H1 (cell line): ENCODE measurements around the gene MAP3K14. TPM values are rescaled to one million over a fixed set of nuclear protein-coding genes. Genes with fewer than 3 reads are reported as not detected.

ENCODE experiments used
- CTCF ChIA-PET: fragments of 300-600 bp; sonication (Branson Sonifier 250); formaldehyde crosslinking; loops from one replicate; lab custom pipeline; 2021; ENCODE audit not compliant: partially characterized antibody; lab: Charles Lee
- POLR2A ChIA-PET: fragments of 300-600 bp; sonication (Branson Sonifier 250); formaldehyde crosslinking; loops from one replicate; lab custom pipeline; 2021; ENCODE audit warnings: inconsistent platforms; ENCODE audit not compliant: partially characterized antibody; lab: Charles Lee
- DNase-seq, 2 experiments: peaks; one replicate each; pipeline versions ENCODE4 v3.0.0 to v3.0.0-alpha.2; 2010 to 2022; ENCODE audit warnings: low spot score in 2 of 2, low read depth in 1 of 2, mixed read lengths in 1 of 2
- FAIRE-seq: peaks from 2 replicates; lab custom pipeline; 2011; peaks lifted over from hg19 to GRCh38; lab: Jason Lieb, UNC
- H2AFZ ChIP-seq: 2 replicates; pipeline ENCODE4 v1.8.1; 2012; ENCODE audit warnings: low read length, inconsistent platforms
- H2AK5ac ChIP-seq: 2 replicates; pipeline ENCODE4 v1.6.1; 2013; ENCODE audit warnings: low read depth, low read length
- H2BK120ac ChIP-seq: replicated peaks from 2 replicates; pipeline ENCODE3; 2013; ENCODE audit warnings: low read depth, low read length, inconsistent platforms
- H2BK12ac ChIP-seq: 2 replicates; pipeline ENCODE4 v1.6.1; 2013; ENCODE audit warnings: low read depth, low read length
- H2BK15ac ChIP-seq: 2 replicates; pipeline ENCODE4 v1.6.1; 2013; ENCODE audit warnings: low read length
- H2BK20ac ChIP-seq: 2 replicates; pipeline ENCODE4 v1.6.1; 2013; ENCODE audit warnings: low read length
- H2BK5ac ChIP-seq: 2 replicates; pipeline ENCODE4 v1.6.1; 2013; ENCODE audit warnings: low read depth, low read length
- H3K14ac ChIP-seq: 2 replicates; pipeline ENCODE4 v1.6.1; 2013; ENCODE audit warnings: inconsistent platforms; ENCODE audit not compliant: insufficient read length
- H3K18ac ChIP-seq: 2 replicates; pipeline ENCODE4 v1.6.1; 2013; ENCODE audit warnings: low read length; ENCODE audit errors: extremely low read depth
- H3K23ac ChIP-seq: 2 replicates; pipeline ENCODE4 v1.6.1; 2013; ENCODE audit warnings: inconsistent platforms; ENCODE audit not compliant: insufficient read length
- H3K23me2 ChIP-seq: 2 replicates; pipeline ENCODE4 v1.6.1; 2013; ENCODE audit warnings: low read depth, low read length
- H3K27ac ChIP-seq: 2 replicates; pipeline ENCODE4 v1.6.1; 2011; ENCODE audit warnings: low read depth, low read length, inconsistent platforms
- H3K27me3 ChIP-seq, 4 experiments: replicated peaks in 1 of 4; 1 replicate in 1 of 4; 2 replicates in 3 of 4; pipeline versions ENCODE4 v1.6.1 to v1.8.1; 2011 to 2013; ENCODE audit warnings: low read length in 3 of 4, mild to moderate bottlenecking in 3 of 4, inconsistent platforms in 2 of 4, mixed read lengths in 2 of 4, moderate library complexity in 1 of 4; ENCODE audit not compliant: control insufficient read depth in 3 of 4, insufficient read depth in 3 of 4; ENCODE audit errors: extremely low read depth in 1 of 4
- H3K36me3 ChIP-seq, 4 experiments: 2 replicates each; pipeline versions ENCODE4 v1.6.1 to v1.8.1; 2011 to 2013; ENCODE audit warnings: mild to moderate bottlenecking in 4 of 4, low read length in 3 of 4, moderate library complexity in 2 of 4, control low read depth in 1 of 4, inconsistent platforms in 1 of 4; ENCODE audit not compliant: insufficient read depth in 4 of 4, control insufficient read depth in 2 of 4
- H3K4ac ChIP-seq: replicated peaks from 2 replicates; pipeline ENCODE3; 2013; ENCODE audit warnings: low read length, low read depth, mixed read lengths, inconsistent platforms; ENCODE audit not compliant: insufficient read length
- H3K4me1 ChIP-seq, 4 experiments: replicated peaks in 1 of 4; 1 replicate in 1 of 4; 2 replicates in 3 of 4; pipeline versions ENCODE4 v1.6.1 to v1.8.1; 2011 to 2013; ENCODE audit warnings: low read length in 3 of 4, inconsistent platforms in 2 of 4, mixed read lengths in 1 of 4; ENCODE audit not compliant: insufficient read depth in 4 of 4, control insufficient read depth in 3 of 4
- H3K4me2 ChIP-seq, 2 experiments: 2 replicates each; pipeline versions ENCODE4 v1.6.1 to v1.8.1; 2011 to 2013; ENCODE audit warnings: low read depth in 2 of 2, low read length in 2 of 2, control low read depth in 1 of 2, inconsistent platforms in 1 of 2, mild to moderate bottlenecking in 1 of 2; ENCODE audit not compliant: insufficient read depth in 1 of 2
- H3K4me3 ChIP-seq, 4 experiments: fragments of 200-600, 300-600 bp in 1 of 4; sonication (generic), shearing (Covaris generic), sonication (Bioruptor Twin) in 1 of 4; 2 replicates each; pipeline versions ENCODE4 v1.5.1 to v1.8.1; 2011 to 2016; ENCODE audit warnings: low read length in 4 of 4, low read depth in 3 of 4, control low read depth in 2 of 4, inconsistent platforms in 2 of 4, mild to moderate bottlenecking in 2 of 4, mixed read lengths in 1 of 4, moderate library complexity in 1 of 4; ENCODE audit not compliant: insufficient read depth in 2 of 4; ENCODE audit errors: extremely low read depth in 1 of 4
- H3K56ac ChIP-seq: replicated peaks from 2 replicates; pipeline ENCODE3; 2013; ENCODE audit warnings: low read depth, mild to moderate bottlenecking, mixed read lengths, low read length, inconsistent platforms; ENCODE audit not compliant: insufficient read length
- H3K79me1 ChIP-seq: 2 replicates; pipeline ENCODE4 v1.6.1; 2013; ENCODE audit warnings: low read depth, low read length, control low read depth
- H3K79me2 ChIP-seq, 2 experiments: 2 replicates each; pipeline versions ENCODE4 v1.6.1 to v1.8.1; 2012 to 2013; ENCODE audit warnings: low read length in 2 of 2, mild to moderate bottlenecking in 2 of 2, inconsistent platforms in 1 of 2; ENCODE audit not compliant: insufficient read depth in 2 of 2, control insufficient read depth in 1 of 2
- H3K9ac ChIP-seq, 4 experiments: replicated peaks in 1 of 4; 1 replicate in 1 of 4; 2 replicates in 3 of 4; pipeline versions ENCODE4 v1.6.1 to v1.8.1; 2011 to 2013; ENCODE audit warnings: low read depth in 3 of 4, low read length in 3 of 4, control low read depth in 2 of 4, mild to moderate bottlenecking in 2 of 4, moderate library complexity in 2 of 4, inconsistent platforms in 1 of 4; ENCODE audit errors: extremely low read depth in 1 of 4
- H3K9me3 ChIP-seq, 2 experiments: 2 replicates each; pipeline versions ENCODE4 v1.6.1 to v1.8.1; 2012 to 2013; ENCODE audit warnings: mild to moderate bottlenecking in 2 of 2, moderate library complexity in 2 of 2, control low read depth in 1 of 2, inconsistent platforms in 1 of 2, low read depth in 1 of 2, low read length in 1 of 2, mixed read lengths in 1 of 2; ENCODE audit not compliant: insufficient read depth in 2 of 2
- H4K20me1 ChIP-seq, 2 experiments: replicated peaks in 1 of 2; 2 replicates each; pipeline versions ENCODE3 to v1.8.1; 2011 to 2013; ENCODE audit warnings: inconsistent platforms in 2 of 2, low read length in 2 of 2, mild to moderate bottlenecking in 1 of 2; ENCODE audit not compliant: insufficient read depth in 2 of 2, control insufficient read depth in 1 of 2
- H4K5ac ChIP-seq: 2 replicates; pipeline ENCODE4 v1.6.1; 2013; ENCODE audit warnings: low read length, low read depth, mixed read lengths, inconsistent platforms; ENCODE audit not compliant: insufficient read length
- H4K8ac ChIP-seq: 2 replicates; pipeline ENCODE4 v1.8.0; 2013; ENCODE audit warnings: mild to moderate bottlenecking, moderate library complexity, low read length, inconsistent platforms; ENCODE audit not compliant: insufficient read depth; ENCODE audit errors: extremely low read depth
- H4K91ac ChIP-seq: replicated peaks from 2 replicates; pipeline ENCODE3; 2013; ENCODE audit warnings: low read length, mixed read lengths, inconsistent platforms; ENCODE audit not compliant: insufficient read length
- CTBP2 ChIP-seq: IDR thresholded peaks from 2 replicates; pipeline ENCODE4 v1.7.0; 2011; ENCODE audit warnings: borderline replicate concordance, mild to moderate bottlenecking, moderate library complexity, mixed read lengths, low read length; ENCODE audit not compliant: insufficient read depth, insufficient read length
- WGBS, 2 experiments: shearing (Covaris generic) in 1 of 2; methylation state at CpG; one replicate each; pipeline versions ENCODE4 v1.1.6 to v1.1.7; 2013 to 2015; ENCODE audit warnings: low lambda C conversion rate in 2 of 2, mixed read lengths in 2 of 2, inconsistent platforms in 1 of 2, low coverage in 1 of 2, missing lambda C conversion rate in 1 of 2; ENCODE audit not compliant: insufficient replicate concordance in 2 of 2, insufficient coverage in 1 of 2, insufficient read length in 1 of 2; ENCODE audit errors: extremely low coverage in 1 of 2, missing lambda C conversion rate in 1 of 2; 5-methylcytosine and 5-hydroxymethylcytosine counted together
- polyA plus RNA-seq, 7 experiments: library from polyadenylated mRNA; depleted of rRNA in 3 of 7; stranded (reverse) in 5 of 7; unstranded in 2 of 7; fragments of >200 nt in 5 of 7; fragments of 200-250 nt in 2 of 7; gene quantifications; 1 replicate in 5 of 7; 2 replicates in 1 of 7; 4 replicates in 1 of 7; pipeline versions ENCODE4 v1.2.1 to v1.2.3, GENCODE V29; 2011 to 2013; ENCODE audit warnings: missing spikeins in 2 of 7, mixed read lengths in 2 of 7
- total RNA-seq: library from RNA; stranded (reverse); fragmentation: NEBNext Ultra II Directional; extraction: Animal tissue kit (Norgen Biotek cat#: 25700); gene quantifications from 2 replicates; pipeline ENCODE4 v1.2.1, GENCODE V29; 2021
- TF ChIP-seq, protein P1 (sequence below), 3 experiments: IDR thresholded peaks; 1 replicate in 2 of 3; 2 replicates in 1 of 3; pipeline versions ENCODE4 v1.5.1 to v1.6.1; 2011; ENCODE audit warnings: low read length in 3 of 3, mild to moderate bottlenecking in 3 of 3, inconsistent platforms in 2 of 3, low read depth in 1 of 3, moderate library complexity in 1 of 3; ENCODE audit not compliant: insufficient read depth in 1 of 3; ENCODE audit errors: control extremely low read depth in 1 of 3

MAP3K14 gene
- total and polyA plus RNA-seq, 2 of the 8 experiments (the other 6 are each of a cell fraction or from before 2014, with no cell fraction given) = 5.2 to 6.1 TPM

DNA sequence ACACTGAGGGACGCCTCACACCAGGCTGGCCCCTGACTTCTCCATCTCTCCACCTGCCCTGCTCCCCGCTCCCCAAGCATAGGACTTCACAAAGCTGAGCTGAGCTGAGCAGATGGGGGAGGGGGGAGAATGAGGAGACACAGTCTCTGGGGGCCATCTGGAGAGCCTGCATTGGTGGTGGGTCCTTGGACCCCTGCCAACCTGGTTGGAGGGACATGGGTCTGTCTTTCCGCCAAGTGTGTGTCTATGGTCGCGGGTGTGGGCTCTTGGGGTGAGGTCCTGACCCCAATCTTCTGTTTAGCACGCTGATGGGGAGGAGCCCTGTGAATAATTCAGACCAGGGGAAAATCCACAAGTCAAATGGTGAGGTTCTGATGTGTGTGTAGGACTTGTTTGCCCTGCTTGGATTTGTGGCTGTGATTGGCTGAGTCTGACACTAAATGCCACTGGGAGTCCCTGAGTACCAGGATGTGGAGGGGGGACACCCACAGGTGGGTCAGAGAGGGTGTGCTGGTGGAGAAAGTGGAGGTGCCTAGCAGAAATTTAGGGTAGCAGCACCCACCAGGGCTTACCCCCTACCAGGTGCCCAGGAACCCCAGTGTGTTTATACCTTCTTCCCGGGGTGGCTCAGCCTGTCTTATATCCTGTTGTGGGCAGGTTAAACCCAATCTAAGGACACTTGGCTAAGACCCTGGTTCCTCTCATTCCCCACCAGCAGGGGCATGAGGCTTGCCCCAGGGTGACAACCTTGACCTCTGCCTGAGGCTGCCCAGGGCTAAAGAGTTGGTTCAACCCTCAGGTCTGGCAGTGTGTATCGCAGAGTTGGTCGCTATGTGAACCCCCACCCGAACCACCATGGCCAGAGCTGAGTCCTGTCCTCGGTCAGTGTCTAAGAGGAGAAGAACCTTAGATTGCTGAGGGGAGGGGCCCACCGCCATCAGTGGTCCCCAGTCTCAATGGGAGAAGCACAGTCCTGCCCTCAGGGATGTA, 93.0 kb downstream of the MAP3K14 start:
- H3K14ac ChIP-seq = no peak overlapping the region
- no peak overlapping the region for H3K56ac ChIP-seq
- no peak overlapping the region for H4K5ac ChIP-seq
- no peak overlapping the region for H3K23ac ChIP-seq
- H3K4me3 ChIP-seq = no peak overlapping the region
- H3K79me2 ChIP-seq = no peaks in the 10 kb centered on the region
- H3K9ac ChIP-seq = no peak overlapping the region
- TF ChIP-seq CTBP2 = no peak
- TF ChIP-seq, protein P1, sequence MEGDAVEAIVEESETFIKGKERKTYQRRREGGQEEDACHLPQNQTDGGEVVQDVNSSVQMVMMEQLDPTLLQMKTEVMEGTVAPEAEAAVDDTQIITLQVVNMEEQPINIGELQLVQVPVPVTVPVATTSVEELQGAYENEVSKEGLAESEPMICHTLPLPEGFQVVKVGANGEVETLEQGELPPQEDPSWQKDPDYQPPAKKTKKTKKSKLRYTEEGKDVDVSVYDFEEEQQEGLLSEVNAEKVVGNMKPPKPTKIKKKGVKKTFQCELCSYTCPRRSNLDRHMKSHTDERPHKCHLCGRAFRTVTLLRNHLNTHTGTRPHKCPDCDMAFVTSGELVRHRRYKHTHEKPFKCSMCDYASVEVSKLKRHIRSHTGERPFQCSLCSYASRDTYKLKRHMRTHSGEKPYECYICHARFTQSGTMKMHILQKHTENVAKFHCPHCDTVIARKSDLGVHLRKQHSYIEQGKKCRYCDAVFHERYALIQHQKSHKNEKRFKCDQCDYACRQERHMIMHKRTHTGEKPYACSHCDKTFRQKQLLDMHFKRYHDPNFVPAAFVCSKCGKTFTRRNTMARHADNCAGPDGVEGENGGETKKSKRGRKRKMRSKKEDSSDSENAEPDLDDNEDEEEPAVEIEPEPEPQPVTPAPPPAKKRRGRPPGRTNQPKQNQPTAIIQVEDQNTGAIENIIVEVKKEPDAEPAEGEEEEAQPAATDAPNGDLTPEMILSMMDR (IDR thresholded peaks at IDR 0.05; ENCODE audit: control extremely low read depth in 1 of 3, insufficient read depth in 1 of 3, low read depth in 1 of 3, low read length in 3 of 3) = peak in 1 of 3 experiments; percentile 5; a peak in 1 of 4 replicates
- ChIA-PET POLR2A (interaction anchor here (0.7 to 6.5 kb wide), 3 partner anchors 17 to 93 kb away, joined by 4 to 54 read pairs (median 4); partner anchors contain the start of genes HEXIM1 and MAP3K14), CTCF (interaction anchor here (0.6 to 22.1 kb wide), 6 partner anchors 9 to 166 kb away, joined by 3 to 362 read pairs (median 4); no protein-coding TSS in a partner anchor)
- peak overlapping the region; percentile 82 for H4K8ac ChIP-seq
- H3K9me3 ChIP-seq = no peaks in the 10 kb centered on the region
- no peak overlapping the region for H2BK120ac ChIP-seq
- no peaks in the 10 kb centered on the region for H4K20me1 ChIP-seq
- FAIRE-seq = no peak
- H3K79me1 ChIP-seq = no peaks in the 10 kb centered on the region
- H2AK5ac ChIP-seq = peak overlapping the region; percentile 40; the same call in 1 of the 2 replicates
- peaks cover 15 to 45% (median 36%) of the 10 kb centered on the region in 4 experiments for H3K27me3 ChIP-seq
- H2AFZ ChIP-seq = no peak overlapping the region
- H3K36me3 ChIP-seq = no peaks in the 10 kb centered on the region
- no peak overlapping the region for H4K91ac ChIP-seq
- H3K23me2 ChIP-seq = peaks cover 7% of the 10 kb centered on the region; the same call in 1 of the 2 replicates
- H2BK20ac ChIP-seq = 0 out of 2 replicates have a peak overlapping the region, but pooled peaks have one; percentile 48
- H3K4me1 ChIP-seq = peaks cover 5 to 26% (median 15%) of the 10 kb centered on the region in 4 experiments
- no peak overlapping the region for H3K4ac ChIP-seq
- peak overlapping the region; percentile 14; the same call in 1 of the 2 replicates for H2BK15ac ChIP-seq
- H3K4me2 ChIP-seq = no peak overlapping the region; a peak in 1 of 4 replicates
- no peak overlapping the region for H3K18ac ChIP-seq
- DNase-seq = no peak
- no peak overlapping the region for H3K27ac ChIP-seq
- H2BK5ac ChIP-seq = no peak overlapping the region
- WGBS, 2 experiments = 89% methylated on average over 11 of the region's 12 CpGs; no CpG with 5 or more reads in 1 of the 2 experiments
- H2BK12ac ChIP-seq = 0 out of 2 replicates have a peak overlapping the region, but pooled peaks have one; percentile 68
